Activated CD8-positive, alpha-beta T cell treated with anti-CD3 and anti-CD28 coated beads for 36 hours (primary cell): ENCODE measurements around the gene CPO. TPM values are rescaled to one million over a fixed set of nuclear protein-coding genes. Genes with fewer than 3 reads are reported as not detected.

Experiments used
- ATAC-seq: fragments of 200-7000 bp; cut with Tn5 transposase; one replicate; pipeline ENCODE4 v1.10.0; 2021; ENCODE audit warnings: mild to moderate bottlenecking, moderate library complexity
- CTCF ChIA-PET: fragments of 350-600 bp; sonication (Branson Sonifier 250); formaldehyde crosslinking; loops from one replicate; lab custom pipeline; 2021; ENCODE audit warnings: antibody characterized with exemption; lab: Charles Lee
- POLR2A ChIA-PET: fragments of 350-600 bp; sonication (Branson Sonifier 250); formaldehyde crosslinking; loops from one replicate; lab custom pipeline; 2021; ENCODE audit warnings: antibody characterized with exemption; lab: Charles Lee
- DNase-seq: peaks from one replicate; pipeline ENCODE4 v3.0.0-alpha.2; 2020
- H3K27ac Mint-ChIP-seq: one replicate; pipeline ENCODE4 v1.8.0; 2021; ENCODE audit warnings: mild to moderate bottlenecking, mixed read lengths
- H3K27me3 Mint-ChIP-seq: one replicate; pipeline ENCODE4 v1.8.0; 2021; ENCODE audit warnings: mixed read lengths
- H3K36me3 Mint-ChIP-seq: one replicate; pipeline ENCODE4 v1.8.0; 2021; ENCODE audit warnings: low read depth, mixed read lengths
- H3K4me1 Mint-ChIP-seq: one replicate; pipeline ENCODE4 v1.8.0; 2021; ENCODE audit warnings: low read depth, mixed read lengths
- H3K4me3 Mint-ChIP-seq: one replicate; pipeline ENCODE4 v1.8.0; 2021; ENCODE audit warnings: mild to moderate bottlenecking, moderate library complexity, mixed read lengths
- H3K9me3 Mint-ChIP-seq: one replicate; pipeline ENCODE4 v1.8.0; 2021; ENCODE audit warnings: mixed read lengths
- intact Hi-C: fragments of 100-400 bp; cut with micrococcal nuclease; formaldehyde crosslinking; loops from one replicate; pipeline ENCODE4 v1.10.0; 2022
- total RNA-seq, 2 experiments: library from RNA; stranded (reverse); gene quantifications; one replicate each; pipeline ENCODE4 v1.2.3, GENCODE V29; 2021
- TF ChIP-seq, protein P1 (sequence below): fragments of 200-600 bp; IDR thresholded peaks from one replicate; pipeline ENCODE4 v1.8.0; 2022; ENCODE audit warnings: antibody characterized with exemption, mild to moderate bottlenecking

The CPO gene
- total RNA-seq, 2 experiments from 2014 or later, result not detected

DNA sequence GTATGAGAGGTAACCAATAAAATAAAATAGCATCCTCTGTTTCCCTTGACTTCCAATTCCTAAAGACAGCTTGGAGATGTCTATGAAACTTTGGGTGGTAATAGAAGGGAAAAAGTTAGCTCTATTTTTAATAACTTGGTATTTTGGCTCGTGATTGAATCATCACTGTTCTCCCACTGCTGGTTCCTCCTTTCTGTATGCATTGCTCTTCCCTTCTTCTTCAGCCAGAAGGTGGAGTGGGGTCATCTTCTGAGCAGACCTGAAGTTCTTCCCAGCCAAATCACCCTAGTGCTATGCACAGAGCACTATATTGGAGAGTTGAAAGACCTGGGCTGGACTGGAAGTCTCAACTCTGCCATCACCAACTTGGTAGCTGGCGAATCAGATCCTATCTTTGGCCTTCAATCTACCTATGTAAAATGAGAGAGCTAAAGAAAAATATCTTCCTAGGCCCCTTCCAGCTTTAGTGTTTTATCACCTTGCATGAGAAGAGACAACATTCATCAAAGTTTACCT lies 54.1 kb downstream of the CPO start:
- ATAC-seq (no peak), DNase-seq (no peak)
- intact Hi-C loops, result no loop called here
- Mint-ChIP-seq H3K4me1 (peaks cover 13% of the 10 kb centered on the region), H3K36me3 (no peaks in the 10 kb centered on the region), H3K4me3 (no peak overlapping the region), H3K9me3 (peaks cover 4% of the 10 kb centered on the region), H3K27ac (no peak overlapping the region), H3K27me3 (peaks cover 4% of the 10 kb centered on the region)
- TF ChIP-seq, protein P1, sequence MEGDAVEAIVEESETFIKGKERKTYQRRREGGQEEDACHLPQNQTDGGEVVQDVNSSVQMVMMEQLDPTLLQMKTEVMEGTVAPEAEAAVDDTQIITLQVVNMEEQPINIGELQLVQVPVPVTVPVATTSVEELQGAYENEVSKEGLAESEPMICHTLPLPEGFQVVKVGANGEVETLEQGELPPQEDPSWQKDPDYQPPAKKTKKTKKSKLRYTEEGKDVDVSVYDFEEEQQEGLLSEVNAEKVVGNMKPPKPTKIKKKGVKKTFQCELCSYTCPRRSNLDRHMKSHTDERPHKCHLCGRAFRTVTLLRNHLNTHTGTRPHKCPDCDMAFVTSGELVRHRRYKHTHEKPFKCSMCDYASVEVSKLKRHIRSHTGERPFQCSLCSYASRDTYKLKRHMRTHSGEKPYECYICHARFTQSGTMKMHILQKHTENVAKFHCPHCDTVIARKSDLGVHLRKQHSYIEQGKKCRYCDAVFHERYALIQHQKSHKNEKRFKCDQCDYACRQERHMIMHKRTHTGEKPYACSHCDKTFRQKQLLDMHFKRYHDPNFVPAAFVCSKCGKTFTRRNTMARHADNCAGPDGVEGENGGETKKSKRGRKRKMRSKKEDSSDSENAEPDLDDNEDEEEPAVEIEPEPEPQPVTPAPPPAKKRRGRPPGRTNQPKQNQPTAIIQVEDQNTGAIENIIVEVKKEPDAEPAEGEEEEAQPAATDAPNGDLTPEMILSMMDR, result no peak
- ChIA-PET CTCF (interaction anchor here (1.3 kb wide), 1 partner anchor 480 kb away, joined by 5 read pairs; no protein-coding TSS in a partner anchor), POLR2A (no interaction called here)

DNA sequence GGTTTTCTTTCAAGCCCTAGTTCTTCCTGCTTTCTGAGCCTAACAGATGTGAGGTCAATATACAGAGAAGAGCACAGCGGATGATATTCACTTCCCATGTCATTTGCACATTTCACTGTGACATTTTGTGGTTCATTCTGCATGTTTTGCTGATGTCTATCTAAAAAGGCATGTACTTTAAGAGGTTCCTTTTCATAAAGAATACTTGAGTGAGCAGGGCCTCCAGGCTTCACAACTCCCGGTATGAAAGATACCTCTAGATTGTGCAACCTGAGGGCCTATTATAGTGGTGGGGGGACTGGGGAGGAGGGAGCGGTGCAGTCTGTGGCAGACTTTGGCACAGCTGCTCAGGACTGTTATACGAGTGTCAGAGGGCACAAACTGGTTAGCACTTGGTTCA lies 54.6 kb downstream of the CPO start:
- ChIA-PET CTCF (no interaction called here), POLR2A (no interaction called here)
- H3K4me1 Mint-ChIP-seq, result peaks cover 12% of the 10 kb centered on the region
- intact Hi-C loops, result no loop called here
- H3K4me3 Mint-ChIP-seq, result no peak overlapping the region
- ATAC-seq (no peak), DNase-seq (no peak)
- H3K27ac Mint-ChIP-seq, result no peak overlapping the region
- TF ChIP-seq, protein P1, result no peak
- no peaks in the 10 kb centered on the region for H3K36me3 Mint-ChIP-seq
- H3K27me3 Mint-ChIP-seq, result peaks cover 4% of the 10 kb centered on the region
- peaks cover 3% of the 10 kb centered on the region for H3K9me3 Mint-ChIP-seq

DNA sequence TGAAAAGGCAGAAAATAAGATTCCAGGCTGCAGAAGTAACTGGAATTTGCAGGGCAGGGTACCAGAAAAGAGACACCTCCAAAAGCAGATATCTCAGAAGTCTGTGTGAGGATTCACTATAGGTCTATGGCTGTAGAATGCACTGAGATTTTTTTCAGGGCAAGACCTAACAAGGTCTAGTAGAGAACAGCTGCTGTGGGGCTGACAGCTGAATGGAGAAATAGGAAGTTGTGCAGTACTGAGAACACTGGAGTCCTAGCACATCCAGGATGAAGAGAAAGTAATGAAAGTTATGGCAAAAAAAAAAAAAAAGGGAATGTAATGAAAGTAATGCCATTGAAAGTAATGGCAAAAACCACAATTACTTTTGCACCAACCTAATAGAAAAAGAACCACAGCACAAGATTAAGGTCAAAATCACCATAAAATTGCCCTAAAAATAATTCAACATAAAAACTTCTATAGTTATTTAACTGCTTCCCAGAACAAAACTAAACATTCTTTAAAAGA lies 57.3 kb downstream of the CPO start:
- TF ChIP-seq, protein P1, result no peak
- Mint-ChIP-seq H3K4me3 (no peak overlapping the region), H3K4me1 (no peaks in the 10 kb centered on the region), H3K9me3 (peaks cover 8% of the 10 kb centered on the region), H3K27ac (no peak overlapping the region), H3K27me3 (peaks cover 4% of the 10 kb centered on the region), H3K36me3 (no peaks in the 10 kb centered on the region)
- intact Hi-C loops, result no loop called here
- POLR2A ChIA-PET, result no interaction called here
- ATAC-seq, result no peak
- DNase-seq, result no peak
- CTCF ChIA-PET, result no interaction called here

DNA sequence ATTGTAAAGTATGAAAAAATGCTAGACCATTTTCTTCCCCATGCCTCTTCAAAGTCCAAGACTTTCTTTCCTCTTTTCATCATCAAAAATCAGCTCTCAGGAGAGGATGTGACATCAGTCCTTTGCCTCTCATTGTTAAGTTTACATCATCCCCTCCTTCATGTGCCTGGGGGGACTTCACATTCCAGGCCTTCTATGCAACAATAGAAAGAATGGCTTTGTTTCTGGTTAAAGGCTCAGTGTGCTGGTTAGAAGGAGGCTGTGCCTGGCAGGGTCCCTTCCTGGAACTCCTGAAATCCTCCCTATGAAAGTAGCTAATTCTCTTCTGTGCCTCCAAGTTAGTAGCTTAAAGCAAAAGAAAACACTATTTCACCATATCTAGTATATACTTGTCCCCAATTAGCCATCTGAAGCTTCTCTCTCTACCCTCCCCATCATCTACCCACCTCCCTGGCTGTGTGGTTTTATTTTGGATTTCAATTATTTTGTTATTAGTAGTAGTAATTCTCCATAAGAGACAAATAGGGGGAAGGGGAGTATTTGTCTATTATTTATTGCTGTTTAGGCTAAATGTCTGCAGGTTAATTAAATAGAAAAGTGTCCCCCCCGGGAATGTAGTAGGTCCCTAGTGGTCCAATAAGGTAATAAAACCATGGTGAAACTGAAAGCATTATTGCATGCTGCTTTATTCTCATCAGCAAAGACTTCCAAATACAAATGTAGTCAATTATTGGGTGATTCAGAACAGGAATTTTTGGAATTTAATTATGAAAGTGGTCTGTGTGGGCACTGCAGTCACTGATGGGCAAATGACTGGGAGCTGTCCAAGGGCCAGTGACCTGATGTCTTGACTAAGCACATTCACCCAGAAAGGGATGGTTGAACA lies 69.0 kb downstream of the CPO start:
- CTCF ChIA-PET, result interaction anchor here (1.0 kb wide), 1 partner anchor 19 kb away, joined by 3 read pairs; no protein-coding TSS in a partner anchor
- TF ChIP-seq, protein P1, result no peak
- DNase-seq (no peak), ATAC-seq (no peak)
- H3K4me3 Mint-ChIP-seq, result no peak overlapping the region
- H3K4me1 Mint-ChIP-seq, result no peaks in the 10 kb centered on the region
- POLR2A ChIA-PET, result interaction anchor here (0.7 kb wide), 1 partner anchor 358 kb away, joined by 3 read pairs; no protein-coding TSS in a partner anchor
- intact Hi-C loops, result no loop called here
- H3K9me3 Mint-ChIP-seq, result peaks cover 2% of the 10 kb centered on the region
- H3K27me3 Mint-ChIP-seq, result no peaks in the 10 kb centered on the region
- H3K36me3 Mint-ChIP-seq, result no peaks in the 10 kb centered on the region
- no peak overlapping the region for H3K27ac Mint-ChIP-seq

DNA sequence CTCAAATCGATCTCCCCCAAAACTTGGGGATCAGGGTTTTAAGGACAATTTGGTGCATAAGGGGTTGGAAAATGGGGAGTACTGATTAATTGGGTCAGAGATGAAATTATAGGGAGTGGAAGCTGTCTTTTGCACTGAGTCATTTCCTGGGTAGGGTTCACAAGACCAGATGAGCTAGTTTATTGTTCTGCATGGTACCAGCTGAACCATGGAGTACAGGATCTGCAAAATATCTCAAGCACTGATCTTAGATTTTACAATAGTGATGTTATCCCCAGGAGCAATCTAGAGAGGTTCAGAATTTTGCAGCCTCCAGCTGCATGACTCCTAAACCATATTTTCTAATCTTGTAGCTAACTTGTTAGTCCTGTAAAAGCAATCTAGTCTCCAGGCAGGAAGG lies 73.1 kb downstream of the CPO start:
- CTCF ChIA-PET, result interaction anchor here (0.6 kb wide), 1 partner anchor 718 kb away, joined by 3 read pairs; no protein-coding TSS in a partner anchor
- intact Hi-C loops, result no loop called here
- Mint-ChIP-seq H3K4me1 (no peaks in the 10 kb centered on the region), H3K9me3 (peaks cover 2% of the 10 kb centered on the region), H3K27ac (no peak overlapping the region), H3K36me3 (no peaks in the 10 kb centered on the region), H3K4me3 (no peak overlapping the region), H3K27me3 (no peaks in the 10 kb centered on the region)
- ATAC-seq (no peak), DNase-seq (no peak)
- POLR2A ChIA-PET, result no interaction called here
- TF ChIP-seq, protein P1, result no peak
